Measurements from ENCODE around the gene PGA3. TPM values are rescaled to one million over a fixed set of nuclear protein-coding genes. Genes with fewer than 3 reads are reported as not detected.

The PGA3 gene
- total RNA-seq (2022; extraction: Qiagen RNA extraction): 0.12 TPM in 1 of 5 replicates, not detected in the others

GRCh38 chr11:61202950-61203746 is at the start of gene PGA3:
TSS of gene PGA3 (plus strand) at chr11:61203515. CDS start at chr11:61203565, 50 bp downstream.

GRCh38 chr11:61161190-61162091 is 41.9 kb upstream of the PGA3 start, which contains the start of gene VPS37C:
TSS of gene VPS37C (minus strand) at chr11:61161426. CDS start at chr11:61138829, 22,597 bp downstream.

GRCh38 chr11:61222047-61222446 is 18.7 kb downstream of the PGA3 start, which contains the start of gene PGA4:
TSS of gene PGA4 (plus strand) at chr11:61222347. CDS start at chr11:61222401, 54 bp downstream.

DNA sequence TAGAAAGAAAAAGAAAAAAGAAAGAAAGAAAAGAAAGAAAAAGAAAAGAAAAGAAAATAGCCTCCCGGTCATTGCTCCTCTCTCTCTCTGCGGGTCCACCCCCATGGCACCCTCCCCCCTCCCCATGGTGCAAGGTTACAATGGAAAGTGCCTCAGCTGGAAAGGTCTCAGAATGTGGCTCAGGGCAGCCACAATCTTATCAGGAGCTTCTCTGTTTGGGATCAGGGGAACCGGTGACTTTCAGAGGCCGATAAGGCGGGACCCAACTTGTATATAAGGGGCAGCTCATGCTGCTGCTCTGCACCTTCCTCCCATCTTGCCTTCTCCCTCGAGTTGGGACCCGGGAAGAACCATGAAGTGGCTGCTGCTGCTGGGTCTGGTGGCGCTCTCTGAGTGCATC is 37.6 kb downstream of the PGA3 start, which contains the start of gene PGA5:
Gene PGA5 (plus strand): TSS at position 301 of the 400 bp plus-strand sequence. CDS start 52 bp downstream, at position 353.

Other genes with a start within 250 kb of the PGA3 start
- 0.04 to 0.16 TPM (median 0.09 TPM) in 5 replicates for gene CD6, start 231.8 kb upstream of the PGA3 start, total RNA-seq (2022; extraction: Qiagen RNA extraction)
- not detected in 5 replicates for gene CD5, start 101.0 kb upstream of the PGA3 start, total RNA-seq (2022; extraction: Qiagen RNA extraction)
- gene VPS37C, start 42.1 kb upstream of the PGA3 start, total RNA-seq (2022; extraction: Qiagen RNA extraction): 16.2 to 18.2 TPM (median 17.1 TPM) in 5 replicates
- gene PGA4, start 18.8 kb downstream of the PGA3 start, total RNA-seq (2022; extraction: Qiagen RNA extraction): 0.07 to 0.26 TPM (median 0.16 TPM) in 3 of 5 replicates, not detected in the others
- gene PGA5, start 37.7 kb downstream of the PGA3 start, total RNA-seq (2022; extraction: Qiagen RNA extraction): 0.08 TPM in 1 of 5 replicates, not detected in the others
- gene VWCE, start 91.8 kb downstream of the PGA3 start, total RNA-seq (2022; extraction: Qiagen RNA extraction): 0.46 to 0.85 TPM (median 0.49 TPM) in 5 replicates
- 159 to 171 TPM (median 166 TPM) in 5 replicates for gene DDB1, start 129.6 kb downstream of the PGA3 start, total RNA-seq (2022; extraction: Qiagen RNA extraction)
- 45.4 to 75.1 TPM (median 73.0 TPM) in 5 replicates for gene TKFC, start 129.7 kb downstream of the PGA3 start, total RNA-seq (2022; extraction: Qiagen RNA extraction)
- gene CYB561A3, start 158.4 kb downstream of the PGA3 start, total RNA-seq (2022; extraction: Qiagen RNA extraction): 35.7 to 45.5 TPM (median 41.7 TPM) in 5 replicates
- gene TMEM138, start 158.9 kb downstream of the PGA3 start, total RNA-seq (2022; extraction: Qiagen RNA extraction): 75.9 to 100 TPM (median 97.3 TPM) in 5 replicates
- 15.9 to 19.0 TPM (median 17.7 TPM) in 5 replicates for gene TMEM216, start 189.1 kb downstream of the PGA3 start, total RNA-seq (2022; extraction: Qiagen RNA extraction)
- gene CPSF7, start 226.5 kb downstream of the PGA3 start, total RNA-seq (2022; extraction: Qiagen RNA extraction): 66.8 to 77.8 TPM (median 71.6 TPM) in 5 replicates
- 33.9 to 49.1 TPM (median 45.4 TPM) in 5 replicates for gene SDHAF2, start 226.6 kb downstream of the PGA3 start, total RNA-seq (2022; extraction: Qiagen RNA extraction)

All from A549 treated with AZD2906 at 1 μM for 4 hours (cell line).